ENCODE results near the gene CEPT1. TPM values are rescaled to one million over a fixed set of nuclear protein-coding genes. Genes with fewer than 3 reads are reported as not detected.

CEPT1 gene
- total and polyA plus RNA-seq, 2 of the 13 experiments (the other 11 are each of a cell fraction or from before 2014, with no cell fraction given) = 35.7 to 48.2 TPM

- TF ChIP-seq BRF2 (CRISPR knock-in tag; IDR thresholded peaks at IDR 0.05) = no peak
- no peak for TF ChIP-seq CHCHD3 (CRISPR knock-in tag; IDR thresholded peaks at IDR 0.05)
- TF ChIP-seq FOXO1 (CRISPR knock-in tag; IDR thresholded peaks at IDR 0.05) = peak; percentile 57; the same call in 1 of the 2 replicates
- 0 out of 2 replicates have a peak, but pooled peaks have one; percentile 55 for TF ChIP-seq REL (CRISPR knock-in tag; conservative IDR thresholded peaks at IDR 0.05)
- no peak for TF ChIP-seq TERF1 (CRISPR knock-in tag; IDR thresholded peaks at IDR 0.05)
- no peak for TF ChIP-seq HDAC1 (CRISPR knock-in tag; IDR thresholded peaks at IDR 0.05)
- 0 out of 2 replicates have a peak, but pooled peaks have one; percentile 7 for TF ChIP-seq ZNF564 (CRISPR knock-in tag; IDR thresholded peaks at IDR 0.05)
- 0 out of 2 replicates have a peak, but pooled peaks have one; percentile 20 for TF ChIP-seq CSRNP1 (CRISPR knock-in tag; IDR thresholded peaks at IDR 0.05)
- TF ChIP-seq ZNF746 (CRISPR knock-in tag; IDR thresholded peaks at IDR 0.05) = no peak
- no peak for TF ChIP-seq TBX2 (CRISPR knock-in tag; IDR thresholded peaks at IDR 0.05; ENCODE audit: borderline replicate concordance)
- peak; percentile 69; the same call in 1 of the 2 replicates for TF ChIP-seq ZC3H13 (CRISPR knock-in tag; IDR thresholded peaks at IDR 0.05)
- TF ChIP-seq POGZ (CRISPR knock-in tag; IDR thresholded peaks at IDR 0.05) = no peak
- TF ChIP-seq REXO4 (CRISPR knock-in tag; IDR thresholded peaks at IDR 0.05; ENCODE audit: borderline replicate concordance) = no peak
- TF ChIP-seq RERE (CRISPR knock-in tag; IDR thresholded peaks at IDR 0.05; ENCODE audit: low read depth) = 0 out of 2 replicates have a peak, but pooled peaks have one; percentile 4
- 0 out of 2 replicates have a peak, but pooled peaks have one; percentile 16 for TF ChIP-seq CREM (IDR thresholded peaks at IDR 0.05)
- no peak for TF ChIP-seq CREM (CRISPR knock-in tag; IDR thresholded peaks at IDR 0.05)
- TF ChIP-seq ZNF589 (CRISPR knock-in tag; conservative IDR thresholded peaks at IDR 0.05) = peak; percentile 75; the same call in 1 of the 2 replicates
- no peak for TF ChIP-seq HOXA3 (CRISPR knock-in tag; IDR thresholded peaks at IDR 0.05)
- TF ChIP-seq ZBTB7B (CRISPR knock-in tag; IDR thresholded peaks at IDR 0.05) = peak; percentile 13; the same call in 1 of the 2 replicates
- TF ChIP-seq ZNF614 (CRISPR knock-in tag; IDR thresholded peaks at IDR 0.05; ENCODE audit: borderline replicate concordance) = no peak
- TF ChIP-seq ZNF558 (CRISPR knock-in tag; IDR thresholded peaks at IDR 0.05; ENCODE audit: borderline replicate concordance) = 0 out of 2 replicates have a peak, but pooled peaks have one; percentile 35
Observed at GRCh38 chr1:111139324-111139955, 583 bp upstream of the CEPT1 start (continued).

All from HepG2 (cell line).